ENCODE measurements around the gene GAD1. TPM values are rescaled to one million over a fixed set of nuclear protein-coding genes. Genes with fewer than 3 reads are reported as not detected.

GAD1 gene
- total RNA-seq, 1 experiment from 2014 or later, result 2.5 TPM

- TF ChIP-seq E2F5 (CRISPR knock-in tag; IDR thresholded peaks at IDR 0.05), result no peak
- TF ChIP-seq ZNF138 (CRISPR knock-in tag; conservative IDR thresholded peaks at IDR 0.05), result no peak
- no peak for TF ChIP-seq ZNF671 (CRISPR knock-in tag; IDR thresholded peaks at IDR 0.05)
Measured at GRCh38 chr2:170798996-170799395, 17.7 kb upstream of the GAD1 start (continued).

- H3K27me3 Mint-ChIP-seq (ENCODE audit: low read depth), result no peaks in the 10 kb centered on the region
- ChIA-PET POLR2A (no interaction called here), CTCF (no interaction called here)
- no peaks in the 10 kb centered on the region for H3K9me3 Mint-ChIP-seq
- H3K4me3 Mint-ChIP-seq, result no peak overlapping the region
- no peaks in the 10 kb centered on the region for H3K36me3 Mint-ChIP-seq
- ATAC-seq (no peak), DNase-seq (ENCODE audit: low spot score) (no peak)
- H3K27ac Mint-ChIP-seq, result no peak overlapping the region
- no peak for TF ChIP-seq ZNF416 (CRISPR knock-in tag; IDR thresholded peaks at IDR 0.05)
- no peak for TF ChIP-seq SOX15 (CRISPR knock-in tag; IDR thresholded peaks at IDR 0.05)
- no peak for TF ChIP-seq ETV6 (CRISPR knock-in tag; IDR thresholded peaks at IDR 0.05)
- no peak for TF ChIP-seq NR2C2 (CRISPR knock-in tag; IDR thresholded peaks at IDR 0.05)
- TF ChIP-seq NFYB (CRISPR knock-in tag; conservative IDR thresholded peaks at IDR 0.05; ENCODE audit: low read depth), result no peak
- no peak for TF ChIP-seq ZNF671 (CRISPR knock-in tag; IDR thresholded peaks at IDR 0.05)
- no peak for TF ChIP-seq USF1 (CRISPR knock-in tag; IDR thresholded peaks at IDR 0.05)
- TF ChIP-seq TP53 (CRISPR knock-in tag; IDR thresholded peaks at IDR 0.05), result no peak
- no peak for TF ChIP-seq ARID4B (CRISPR knock-in tag; IDR thresholded peaks at IDR 0.05; ENCODE audit: borderline replicate concordance)
- TF ChIP-seq NFATC4 (CRISPR knock-in tag; IDR thresholded peaks at IDR 0.05), result no peak
- TF ChIP-seq ATF1 (CRISPR knock-in tag; IDR thresholded peaks at IDR 0.05), result no peak
- no peak for TF ChIP-seq E2F1 (CRISPR knock-in tag; IDR thresholded peaks at IDR 0.05)
- no peak for TF ChIP-seq ZBTB43 (CRISPR knock-in tag; IDR thresholded peaks at IDR 0.05)
- no peak for TF ChIP-seq ZNF219 (CRISPR knock-in tag; IDR thresholded peaks at IDR 0.05; ENCODE audit: borderline replicate concordance)
- TF ChIP-seq MYBL2 (CRISPR knock-in tag; IDR thresholded peaks at IDR 0.05), result no peak
- no peak for TF ChIP-seq IRF2 (CRISPR knock-in tag; IDR thresholded peaks at IDR 0.05; ENCODE audit: borderline replicate concordance, low read depth)
- TF ChIP-seq ATF6 (CRISPR knock-in tag; IDR thresholded peaks at IDR 0.05), result no peak
- TF ChIP-seq NR1H2 (CRISPR knock-in tag; IDR thresholded peaks at IDR 0.05), result no peak
- H3K4me1 Mint-ChIP-seq, result peaks cover 4% of the 10 kb centered on the region
Measured at GRCh38 chr2:170806548-170806947, 10.1 kb upstream of the GAD1 start.

Measured in WTC11 (cell line).